ENCODE results near the gene STRA8.

DNA sequence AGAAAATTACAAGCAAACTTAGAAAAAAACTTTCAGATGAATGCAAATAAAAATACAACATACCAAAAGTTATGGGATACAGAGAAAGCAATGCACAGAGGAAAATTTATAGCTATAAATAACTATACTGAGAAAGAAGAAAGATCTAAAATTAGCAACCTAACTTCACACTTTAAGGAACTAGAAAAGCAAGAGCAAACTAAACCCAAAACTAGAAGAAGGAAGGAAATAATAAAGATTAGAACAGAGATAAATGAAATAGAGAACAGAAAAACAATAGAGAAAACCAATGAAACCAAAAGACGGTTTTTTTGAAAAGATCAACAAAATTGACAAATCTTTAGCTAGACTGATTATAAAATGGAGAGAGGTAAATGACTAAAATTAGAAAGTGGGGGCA is 9.6 kb upstream of the STRA8 start:
- TF ChIP-seq CTCF (IDR thresholded peaks at IDR 0.05 in 4 of 5, conservative IDR thresholded peaks at IDR 0.05 in 1 of 5) = no peak
- TF ChIP-seq POLR2A (IDR thresholded peaks at IDR 0.05) = no peak
